ENCODE data around the gene APOB. TPM values are rescaled to one million over a fixed set of nuclear protein-coding genes. Genes with fewer than 3 reads are reported as not detected.
A peak's percentile ranks its signal among the peaks of the same experiment; 100 is the strongest.

The APOB gene
- polyA plus RNA-seq, 1 of the 3 experiments (the other 2 are of a cell fraction), result not detected

GRCh38 chr2:21069746-21070340 lies 26.0 kb upstream of the APOB start (continued):
- TF ChIP-seq PBX3 (IDR thresholded peaks at IDR 0.05) (no peak), RCOR1 (IDR thresholded peaks at IDR 0.05; ENCODE audit: low read length) (peak; percentile 82; the same call in 1 of the 2 replicates), FOXJ3 (CRISPR knock-in tag; IDR thresholded peaks at IDR 0.05) (no peak), GABPA (IDR thresholded peaks at IDR 0.05; ENCODE audit: low read depth) (no peak)

- 12% methylated on average over 2 of the region's 2 CpGs for WGBS (ENCODE audit: low lambda C conversion rate)
- no peak overlapping the region for H3K4me3 ChIP-seq (ENCODE audit: low read depth in 2 of 2, low read length in 1 of 2)
- H3K4me1 ChIP-seq (ENCODE audit: control insufficient read depth in 1 of 2, insufficient read depth in 2 of 2, low read depth in 1 of 2, low read length in 1 of 2), result peaks cover 0 to 19% of the 10 kb centered on the region in 2 experiments; a peak in 2 of 4 replicates
- H3K79me2 ChIP-seq (ENCODE audit: insufficient read depth), result no peaks in the 10 kb centered on the region
- no peaks in the 10 kb centered on the region for H3K27me3 ChIP-seq (ENCODE audit: insufficient read depth)
- no peaks in the 10 kb centered on the region for H3F3A ChIP-seq (replicated peaks; ENCODE audit: insufficient read depth)
- TF ChIP-seq YY1 (IDR thresholded peaks at IDR 0.05; ENCODE audit: low read depth) (no peak), RCOR1 (IDR thresholded peaks at IDR 0.05; ENCODE audit: low read length) (no peak), REST (IDR thresholded peaks at IDR 0.05; ENCODE audit: low read depth, low read length) (no peak), MXI1 (IDR thresholded peaks at IDR 0.05; ENCODE audit: low read depth, low read length) (no peak), FOXM1 (IDR thresholded peaks at IDR 0.05; ENCODE audit: low read depth) (no peak), IRF3 (IDR thresholded peaks at IDR 0.05; ENCODE audit: low read depth, low read length) (no peak), MAX (IDR thresholded peaks at IDR 0.05; ENCODE audit: low read depth) (no peak), TEAD4 (IDR thresholded peaks at IDR 0.05; ENCODE audit: borderline replicate concordance, insufficient read depth) (no peak), JUND (IDR thresholded peaks at IDR 0.05) (no peak), TCF12 (IDR thresholded peaks at IDR 0.05) (no peak), POLR2AphosphoS5 (IDR thresholded peaks at IDR 0.05; ENCODE audit: low read depth, low read length) (no peak), FOSL2 (IDR thresholded peaks at IDR 0.05; ENCODE audit: borderline replicate concordance, low read depth) (no peak), CHD2 (IDR thresholded peaks at IDR 0.05; ENCODE audit: low read length, partially characterized antibody) (no peak), SMC3 (IDR thresholded peaks at IDR 0.05; ENCODE audit: low read depth, low read length) (no peak)
- ChIA-PET POLR2A (interaction anchor here (0.6 kb wide), 1 partner anchor 1016 kb away, joined by 9 read pairs; no protein-coding TSS in a partner anchor), CTCF (interaction anchor here (1.3 to 3.8 kb wide), 4 partner anchors 21 to 50 kb away, joined by 3 to 22 read pairs (median 4); partner anchors contain the start of gene APOB)
- no peak for DNase-seq
- no peak overlapping the region for H2AFZ ChIP-seq (ENCODE audit: low read depth)
- H3K9me2 ChIP-seq, result no peaks in the 10 kb centered on the region
- no peak overlapping the region for H3K9ac ChIP-seq
- no peak overlapping the region for H3K27ac ChIP-seq (ENCODE audit: low read depth in 2 of 2, low read length in 1 of 2)
- no peaks in the 10 kb centered on the region for H3K36me3 ChIP-seq (replicated peaks in 1 of 2; ENCODE audit: control insufficient read depth in 1 of 2, insufficient read depth in 2 of 2, low read length in 1 of 2)
- H4K20me1 ChIP-seq (ENCODE audit: insufficient read depth), result no peaks in the 10 kb centered on the region
- H3K9me3 ChIP-seq, result no peaks in the 10 kb centered on the region
- no peak overlapping the region for H3K4me2 ChIP-seq
Measured at GRCh38 chr2:21067859-21068537, 24.1 kb upstream of the APOB start.
